ENCODE results near the gene CACNG8.
"Not testable (repeated sequence)": the region's sequence is repeated elsewhere in the genome, so short reads cannot be mapped to it uniquely, and the experiment has no call there.

The CACNG8 gene

DNA sequence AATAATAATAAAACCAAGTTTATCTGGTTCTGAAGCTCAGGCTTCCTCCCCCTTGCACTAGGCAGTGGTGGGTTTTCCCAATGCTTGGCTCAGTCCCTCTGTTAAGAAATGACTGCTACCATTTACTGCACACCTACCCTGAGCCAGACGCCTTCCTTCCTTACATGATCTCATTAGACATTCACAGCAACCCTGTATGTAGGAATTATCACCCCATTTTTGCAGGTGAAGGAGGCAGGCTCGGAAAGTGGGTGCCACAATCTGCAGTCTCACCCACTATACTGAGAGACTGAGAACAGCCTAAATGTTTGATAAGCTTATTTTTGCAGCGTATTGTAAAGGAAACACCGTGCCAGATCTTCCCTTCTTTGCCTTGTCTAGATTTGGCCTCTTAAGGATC is 18.3 kb upstream of the CACNG8 start:
- no peak for DNase-seq (ENCODE audit: low spot score)
- TF ChIP-seq, protein P1, sequence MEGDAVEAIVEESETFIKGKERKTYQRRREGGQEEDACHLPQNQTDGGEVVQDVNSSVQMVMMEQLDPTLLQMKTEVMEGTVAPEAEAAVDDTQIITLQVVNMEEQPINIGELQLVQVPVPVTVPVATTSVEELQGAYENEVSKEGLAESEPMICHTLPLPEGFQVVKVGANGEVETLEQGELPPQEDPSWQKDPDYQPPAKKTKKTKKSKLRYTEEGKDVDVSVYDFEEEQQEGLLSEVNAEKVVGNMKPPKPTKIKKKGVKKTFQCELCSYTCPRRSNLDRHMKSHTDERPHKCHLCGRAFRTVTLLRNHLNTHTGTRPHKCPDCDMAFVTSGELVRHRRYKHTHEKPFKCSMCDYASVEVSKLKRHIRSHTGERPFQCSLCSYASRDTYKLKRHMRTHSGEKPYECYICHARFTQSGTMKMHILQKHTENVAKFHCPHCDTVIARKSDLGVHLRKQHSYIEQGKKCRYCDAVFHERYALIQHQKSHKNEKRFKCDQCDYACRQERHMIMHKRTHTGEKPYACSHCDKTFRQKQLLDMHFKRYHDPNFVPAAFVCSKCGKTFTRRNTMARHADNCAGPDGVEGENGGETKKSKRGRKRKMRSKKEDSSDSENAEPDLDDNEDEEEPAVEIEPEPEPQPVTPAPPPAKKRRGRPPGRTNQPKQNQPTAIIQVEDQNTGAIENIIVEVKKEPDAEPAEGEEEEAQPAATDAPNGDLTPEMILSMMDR (IDR thresholded peaks at IDR 0.05; ENCODE audit: extremely low read depth, missing control alignments) = no peak

GRCh38 chr19:53944933-53945332 is 17.8 kb upstream of the CACNG8 start:
- no peak for DNase-seq (ENCODE audit: low spot score)
- TF ChIP-seq, protein P1 (IDR thresholded peaks at IDR 0.05; ENCODE audit: extremely low read depth, missing control alignments) = no peak

DNA sequence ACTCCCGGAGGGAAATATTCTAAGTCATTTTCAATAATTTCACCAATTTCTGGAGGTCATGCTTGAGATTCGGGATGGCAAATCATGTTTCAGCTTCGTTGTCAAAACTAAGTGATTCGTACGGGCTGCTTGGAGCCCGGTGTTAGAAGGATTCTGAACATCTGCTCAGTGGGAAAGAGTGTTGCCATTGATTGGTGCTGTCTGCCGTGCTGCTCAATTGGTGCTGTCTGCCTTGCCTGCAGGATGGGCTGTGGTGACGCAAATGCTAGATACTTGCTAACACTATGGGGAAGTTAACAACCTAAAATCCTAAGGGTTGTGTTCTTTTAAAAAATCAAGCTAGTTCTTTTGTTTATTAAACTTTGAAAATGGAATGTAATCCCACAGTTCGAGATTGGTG is 17.3 kb upstream of the CACNG8 start:
- TF ChIP-seq, protein P1 (IDR thresholded peaks at IDR 0.05; ENCODE audit: extremely low read depth, missing control alignments) = no peak
- DNase-seq (ENCODE audit: low spot score) = no peak

DNA sequence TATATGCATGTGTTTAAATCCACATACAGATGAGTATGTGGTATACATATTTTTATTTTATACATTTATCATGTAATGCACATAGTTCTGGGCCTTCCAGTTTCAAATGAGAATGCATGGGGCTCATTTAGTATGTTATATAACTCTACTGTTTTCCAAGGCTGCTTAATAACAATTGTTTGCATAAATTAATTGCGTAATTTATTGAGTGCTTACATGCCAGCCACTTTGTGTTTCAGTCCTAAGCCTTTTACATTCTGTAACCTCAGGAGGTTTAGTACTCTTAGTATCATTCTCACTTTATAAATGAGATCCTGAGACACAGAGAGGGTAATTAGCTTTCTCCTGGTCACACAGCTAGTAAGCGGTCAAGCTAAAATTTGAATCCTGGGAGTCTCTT is 16.7 kb upstream of the CACNG8 start:
- DNase-seq (ENCODE audit: low spot score) = no peak
- TF ChIP-seq, protein P1 (IDR thresholded peaks at IDR 0.05; ENCODE audit: extremely low read depth, missing control alignments) = no peak

DNA sequence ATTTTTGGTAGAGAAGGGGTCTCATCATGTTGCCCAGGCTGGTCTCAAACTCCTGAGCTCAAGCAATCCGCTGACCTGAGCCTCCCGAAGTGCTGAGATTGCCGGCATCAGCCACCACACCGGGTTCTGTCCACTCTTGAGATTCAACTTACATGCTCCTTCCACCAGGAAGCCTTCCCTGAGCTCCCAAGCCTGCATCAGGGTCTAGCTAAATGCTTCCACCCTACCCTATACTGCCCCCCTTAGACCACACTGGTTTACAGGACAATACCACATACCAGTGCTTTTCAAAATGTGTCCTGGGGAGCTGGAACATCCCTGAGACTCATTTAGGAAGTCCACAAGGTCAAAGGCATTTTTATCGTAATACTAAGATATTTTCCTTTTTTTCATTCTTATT is 15.1 kb upstream of the CACNG8 start:
- TF ChIP-seq, protein P1 (IDR thresholded peaks at IDR 0.05; ENCODE audit: extremely low read depth, missing control alignments) = no peak
- no peak for DNase-seq (ENCODE audit: low spot score)

GRCh38 chr19:53948611-53949010 is 14.1 kb upstream of the CACNG8 start:
- DNase-seq (ENCODE audit: low spot score) = not testable (repeated sequence)

DNA sequence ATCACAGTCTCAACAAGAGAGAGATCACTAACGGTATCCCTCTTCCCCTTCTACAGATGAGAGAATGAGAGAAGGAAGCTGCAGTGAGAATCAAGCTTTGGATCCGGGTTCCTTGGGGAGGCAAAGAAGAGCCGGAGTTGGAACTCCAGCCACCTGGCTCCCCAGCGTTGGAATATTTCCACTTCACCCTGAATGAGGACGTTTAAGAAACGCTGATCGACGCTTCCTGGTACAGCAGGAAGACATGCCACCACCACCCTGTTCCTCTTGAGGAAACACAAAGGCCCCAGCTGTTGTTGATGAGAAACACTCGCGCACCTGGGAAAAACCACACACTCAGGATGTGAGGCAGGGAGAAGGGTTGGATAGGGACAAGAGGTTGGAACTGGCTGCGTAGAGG is 11.3 kb upstream of the CACNG8 start:
- TF ChIP-seq, protein P1 (IDR thresholded peaks at IDR 0.05; ENCODE audit: extremely low read depth, missing control alignments) = no peak
- no peak for DNase-seq (ENCODE audit: low spot score)

GRCh38 chr19:53951947-53952346 is 10.8 kb upstream of the CACNG8 start:
- no peak for DNase-seq (ENCODE audit: low spot score)
- TF ChIP-seq, protein P1 (IDR thresholded peaks at IDR 0.05; ENCODE audit: extremely low read depth, missing control alignments) = no peak

Data from GM20000 (cell line).